Panc1 (cell line): Measurements from ENCODE around the gene RNF214. TPM values are rescaled to one million over a fixed set of nuclear protein-coding genes. Genes with fewer than 3 reads are reported as not detected.

Source experiments
- ATAC-seq: fragments of 200-7000 bp; cut with Tn5 transposase; 2 replicates; pipeline ENCODE4 v1.9.1; 2020; ENCODE audit warnings: mild to moderate bottlenecking, moderate library complexity
- BruUV-seq: library from RNA; stranded (reverse); fragments of 400-500 nt; replicated peaks from 2 replicates; lab custom pipeline; 2021; lab: Mats Ljungman, UMichigan
- CTCF ChIA-PET: fragments of 300-600 bp; sonication (Branson Sonifier 250); formaldehyde crosslinking; loops from one replicate; lab custom pipeline; 2022; ENCODE audit warnings: antibody characterized with exemption; lab: Charles Lee
- POLR2A ChIA-PET: fragments of 300-600 bp; sonication (Branson Sonifier 250); formaldehyde crosslinking; loops from one replicate; lab custom pipeline; 2022; ENCODE audit warnings: antibody characterized with exemption; lab: Charles Lee
- DNase-seq: peaks from one replicate; pipeline ENCODE4 v3.0.0-alpha.2; 2010; ENCODE audit warnings: low read depth, low spot score
- H3K27ac ChIP-seq: 2 replicates; pipeline ENCODE4 v1.5.1; 2011; ENCODE audit warnings: mild to moderate bottlenecking, low read length, inconsistent platforms
- H3K27me3 ChIP-seq: fragments of 200-500 bp; sonication (Bioruptor generic); 2 replicates; pipeline ENCODE4 v1.6.0; 2014; ENCODE audit warnings: low read length, inconsistent platforms; ENCODE audit not compliant: control insufficient read depth, insufficient read depth
- H3K36me3 ChIP-seq: fragments of 200-500 bp; sonication (Bioruptor generic); 2 replicates; pipeline ENCODE4 v1.5.1; 2014; ENCODE audit warnings: inconsistent platforms, mild to moderate bottlenecking, low read length, moderate library complexity; ENCODE audit not compliant: control insufficient read depth, insufficient read depth
- H3K4me1 ChIP-seq: 2 replicates; pipeline ENCODE4 v1.5.1; 2011; ENCODE audit warnings: inconsistent platforms, mild to moderate bottlenecking, low read length, moderate library complexity; ENCODE audit not compliant: control insufficient read depth, insufficient read depth
- H3K4me3 ChIP-seq, 2 experiments: 2 replicates each; pipeline ENCODE4 v1.5.1; 2011 to 2012; ENCODE audit warnings: low read depth in 2 of 2, low read length in 2 of 2, mild to moderate bottlenecking in 2 of 2, inconsistent platforms in 1 of 2, moderate library complexity in 1 of 2
- H3K9me3 ChIP-seq: fragments of 200-500 bp; sonication (Bioruptor generic); 2 replicates; pipeline ENCODE4 v1.5.1; 2014; ENCODE audit warnings: low read depth, mild to moderate bottlenecking, inconsistent platforms, low read length, moderate library complexity; ENCODE audit not compliant: control insufficient read depth, insufficient read depth
- POLR2AphosphoS5 ChIP-seq: IDR thresholded peaks from 2 replicates; pipeline ENCODE4 v1.6.1; 2012; ENCODE audit warnings: mild to moderate bottlenecking, low read depth, low read length, moderate library complexity
- REST ChIP-seq, 2 experiments: IDR thresholded peaks; 2 replicates each; pipeline ENCODE4 v1.6.1; 2011 to 2012; ENCODE audit warnings: low read depth in 2 of 2, control low read depth in 1 of 2, low read length in 1 of 2, mild to moderate bottlenecking in 1 of 2, moderate library complexity in 1 of 2; ENCODE audit not compliant: insufficient read depth in 1 of 2
- SIN3A ChIP-seq: IDR thresholded peaks from 2 replicates; pipeline ENCODE4 v1.6.1; 2012; ENCODE audit warnings: low read depth, mild to moderate bottlenecking, low read length, moderate library complexity, borderline replicate concordance; ENCODE audit not compliant: insufficient read depth
- TCF7L2 ChIP-seq: IDR thresholded peaks from 2 replicates; pipeline ENCODE4 v1.6.1; 2011; ENCODE audit warnings: mild to moderate bottlenecking, low read depth, low read length, inconsistent platforms
- in situ Hi-C: cut with HindIII; loops from 2 replicates; pipeline ENCODE4 v1.10.0; 2016; ENCODE audit warnings: low sequenced_read_pairs, low pct_unique_long_range_greater_than_20kb
- intact Hi-C: fragments of 100-400 bp; cut with micrococcal nuclease; formaldehyde crosslinking; loops from one replicate; pipeline ENCODE4 v1.10.0; 2022; ENCODE audit not compliant: unreplicated experiment
- total RNA-seq: library from RNA; stranded (reverse); gene quantifications from one replicate; pipeline ENCODE4 v1.2.1, GENCODE V29; 2021; ENCODE audit not compliant: unreplicated experiment
- TF ChIP-seq, protein P1 (sequence below): fragments of 450-650 bp; IDR thresholded peaks from 2 replicates; pipeline ENCODE4 v1.5.1; 2017; ENCODE audit warnings: mild to moderate bottlenecking

RNF214 gene
- total RNA-seq, 1 experiment from 2014 or later: 39.7 TPM

DNA sequence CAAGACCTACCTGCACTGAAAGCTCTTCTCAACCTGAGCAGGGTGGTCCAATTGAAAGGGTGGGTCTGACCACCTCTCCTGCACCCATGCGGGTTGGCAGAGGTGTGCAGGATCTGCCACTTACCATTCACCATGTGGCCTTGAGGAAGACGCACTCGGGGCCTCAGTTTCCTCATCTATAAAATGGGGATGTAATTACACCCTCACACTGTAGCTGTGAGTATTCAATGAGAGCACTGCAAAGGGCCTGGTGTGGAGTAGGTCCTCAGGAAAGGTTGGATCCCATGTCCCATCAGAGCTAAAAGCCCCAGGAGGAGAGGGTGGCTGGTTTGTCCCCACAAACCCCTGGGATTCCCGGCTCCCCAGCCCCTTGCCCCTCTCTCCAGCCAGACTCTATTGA lies 33.9 kb upstream of the RNF214 start:
- H3K36me3 ChIP-seq: no peaks in the 10 kb centered on the region
- no peak for ATAC-seq
- TF ChIP-seq SIN3A: no peak
- TF ChIP-seq TCF7L2: no peak
- TF ChIP-seq REST (IDR thresholded peaks at IDR 0.05; ENCODE audit: insufficient read depth in 1 of 2, low read depth in 2 of 2, low read length in 1 of 2): no peak
- TF ChIP-seq POLR2AphosphoS5: no peak; the same call in 1 of the 2 replicates
- TF ChIP-seq, protein P1, sequence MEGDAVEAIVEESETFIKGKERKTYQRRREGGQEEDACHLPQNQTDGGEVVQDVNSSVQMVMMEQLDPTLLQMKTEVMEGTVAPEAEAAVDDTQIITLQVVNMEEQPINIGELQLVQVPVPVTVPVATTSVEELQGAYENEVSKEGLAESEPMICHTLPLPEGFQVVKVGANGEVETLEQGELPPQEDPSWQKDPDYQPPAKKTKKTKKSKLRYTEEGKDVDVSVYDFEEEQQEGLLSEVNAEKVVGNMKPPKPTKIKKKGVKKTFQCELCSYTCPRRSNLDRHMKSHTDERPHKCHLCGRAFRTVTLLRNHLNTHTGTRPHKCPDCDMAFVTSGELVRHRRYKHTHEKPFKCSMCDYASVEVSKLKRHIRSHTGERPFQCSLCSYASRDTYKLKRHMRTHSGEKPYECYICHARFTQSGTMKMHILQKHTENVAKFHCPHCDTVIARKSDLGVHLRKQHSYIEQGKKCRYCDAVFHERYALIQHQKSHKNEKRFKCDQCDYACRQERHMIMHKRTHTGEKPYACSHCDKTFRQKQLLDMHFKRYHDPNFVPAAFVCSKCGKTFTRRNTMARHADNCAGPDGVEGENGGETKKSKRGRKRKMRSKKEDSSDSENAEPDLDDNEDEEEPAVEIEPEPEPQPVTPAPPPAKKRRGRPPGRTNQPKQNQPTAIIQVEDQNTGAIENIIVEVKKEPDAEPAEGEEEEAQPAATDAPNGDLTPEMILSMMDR: no peak
- H3K9me3 ChIP-seq: no peaks in the 10 kb centered on the region
- H3K4me1 ChIP-seq: peaks cover 6% of the 10 kb centered on the region
- intact Hi-C loops: no loop called here
- no peak overlapping the region for H3K27ac ChIP-seq
- BruUV-seq: no TSS peak
- ChIA-PET POLR2A (no interaction called here), CTCF (no interaction called here)
- no peaks in the 10 kb centered on the region for H3K27me3 ChIP-seq
- in situ Hi-C loops: no loop called here
- no peak for DNase-seq
- no peak overlapping the region; a peak in 1 of 4 replicates for H3K4me3 ChIP-seq

DNA sequence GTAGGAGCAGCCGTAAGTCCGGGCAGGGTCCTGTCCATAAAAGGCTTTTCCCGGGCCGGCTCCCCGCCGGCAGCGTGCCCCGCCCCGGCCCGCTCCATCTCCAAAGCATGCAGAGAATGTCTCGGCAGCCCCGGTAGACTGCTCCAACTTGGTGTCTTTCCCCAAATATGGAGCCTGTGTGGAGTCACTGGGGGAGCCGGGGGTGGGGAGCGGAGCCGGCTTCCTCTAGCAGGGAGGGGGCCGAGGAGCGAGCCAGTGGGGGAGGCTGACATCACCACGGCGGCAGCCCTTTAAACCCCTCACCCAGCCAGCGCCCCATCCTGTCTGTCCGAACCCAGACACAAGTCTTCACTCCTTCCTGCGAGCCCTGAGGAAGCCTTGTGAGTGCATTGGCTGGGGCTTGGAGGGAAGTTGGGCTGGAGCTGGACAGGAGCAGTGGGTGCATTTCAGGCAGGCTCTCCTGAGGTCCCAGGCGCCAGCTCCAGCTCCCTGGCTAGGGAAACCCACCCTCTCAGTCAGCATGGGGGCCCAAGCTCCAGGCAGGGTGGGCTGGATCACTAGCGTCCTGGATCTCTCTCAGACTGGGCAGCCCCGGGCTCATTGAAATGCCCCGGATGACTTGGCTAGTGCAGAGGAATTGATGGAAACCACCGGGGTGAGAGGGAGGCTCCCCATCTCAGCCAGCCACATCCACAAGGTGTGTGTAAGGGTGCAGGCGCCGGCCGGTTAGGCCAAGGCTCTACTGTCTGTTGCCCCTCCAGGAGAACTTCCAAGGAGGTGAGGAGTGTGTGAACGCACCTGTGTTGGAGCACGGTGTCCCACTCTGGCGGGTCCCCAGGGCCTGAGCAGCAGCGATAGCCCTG lies 33.2 kb upstream of the RNF214 start, which contains the start of gene TAGLN:
TAGLN (plus strand) TSS at position 318 of the 863 bp plus-strand sequence. CDS start 3,644 bp downstream, outside the sequence.
- TF ChIP-seq TCF7L2 (no peak), SIN3A (no peak), POLR2AphosphoS5 (no peak), REST (IDR thresholded peaks at IDR 0.05; ENCODE audit: insufficient read depth in 1 of 2, low read depth in 2 of 2, low read length in 1 of 2) (no peak)
- TF ChIP-seq, protein P1: no peak
- Histone ChIP-seq H3K36me3 (no peaks in the 10 kb centered on the region), H3K27ac (no peak within 1 kb of the TSS), H3K4me1 (peaks cover 6% of the 10 kb centered on the region), H3K27me3 (no peaks in the 10 kb centered on the region), H3K4me3 (peak within 1 kb of the TSS in 1 of 2 experiments; percentile 11; a peak in 1 of 4 replicates), H3K9me3 (no peaks in the 10 kb centered on the region)
- no TSS peak for BruUV-seq
- POLR2A ChIA-PET: no interaction called here
- no peak for DNase-seq
- intact Hi-C loops (no loop called here), in situ Hi-C loops (no loop called here)
- CTCF ChIA-PET: no interaction called here
- peak; percentile 43 for ATAC-seq
